Ammon's horn (tissue), 1 donor: ENCODE data around the gene UBE3A.

Experiments
- DNase-seq: peaks from one replicate; pipeline ENCODE4 v3.0.0-alpha.2; 2016; ENCODE audit warnings: low spot score

The UBE3A gene

DNA sequence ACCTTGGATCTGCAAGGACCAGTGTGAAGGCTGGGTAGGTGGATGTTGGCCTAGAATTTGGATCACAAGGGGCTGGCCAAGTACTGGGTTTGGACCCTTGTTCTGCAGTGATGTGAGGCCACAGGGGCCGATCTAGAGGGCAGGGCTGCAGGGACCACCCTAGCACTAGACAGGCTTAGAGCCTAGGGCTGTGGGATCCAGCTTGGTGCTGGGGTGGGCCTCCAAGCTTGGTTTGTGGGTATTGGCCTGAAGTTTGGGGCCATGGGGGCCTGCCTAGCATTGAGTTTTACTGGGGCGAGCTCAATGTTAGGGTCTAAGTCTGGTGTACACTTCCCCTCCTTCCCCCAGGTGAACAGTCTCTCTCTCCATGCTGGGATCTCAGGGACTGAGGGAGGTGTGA lies 36.5 kb downstream of the UBE3A start:
- no peak for DNase-seq

GRCh38 chr15:25401501-25401900 lies 37.3 kb downstream of the UBE3A start:
- no peak for DNase-seq

GRCh38 chr15:25397100-25397499 lies 41.7 kb downstream of the UBE3A start:
- no peak for DNase-seq

GRCh38 chr15:25394898-25395297 lies 43.9 kb downstream of the UBE3A start:
- DNase-seq = no peak

DNA sequence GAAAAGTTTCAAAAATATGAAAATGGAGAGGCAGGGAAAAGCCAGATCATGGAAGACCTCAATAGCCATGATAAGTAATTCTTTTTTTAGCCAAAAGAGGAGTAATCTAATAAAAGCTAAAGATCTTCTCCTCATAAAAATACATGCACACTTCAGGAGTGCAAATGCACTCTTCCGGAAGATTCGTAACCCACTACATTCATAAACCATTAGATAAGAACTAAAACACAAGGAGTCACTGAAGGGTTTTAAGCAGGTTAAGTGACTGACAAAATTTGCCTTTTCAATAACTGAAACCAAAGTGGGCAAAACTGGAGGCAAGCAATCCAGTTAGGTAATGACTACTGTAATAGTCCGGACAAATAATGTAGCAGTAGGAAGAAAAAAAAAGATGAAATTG lies 46.0 kb downstream of the UBE3A start:
- no peak for DNase-seq

- DNase-seq = no peak
Measured at GRCh38 chr15:25391971-25392721, 46.7 kb downstream of the UBE3A start.

DNA sequence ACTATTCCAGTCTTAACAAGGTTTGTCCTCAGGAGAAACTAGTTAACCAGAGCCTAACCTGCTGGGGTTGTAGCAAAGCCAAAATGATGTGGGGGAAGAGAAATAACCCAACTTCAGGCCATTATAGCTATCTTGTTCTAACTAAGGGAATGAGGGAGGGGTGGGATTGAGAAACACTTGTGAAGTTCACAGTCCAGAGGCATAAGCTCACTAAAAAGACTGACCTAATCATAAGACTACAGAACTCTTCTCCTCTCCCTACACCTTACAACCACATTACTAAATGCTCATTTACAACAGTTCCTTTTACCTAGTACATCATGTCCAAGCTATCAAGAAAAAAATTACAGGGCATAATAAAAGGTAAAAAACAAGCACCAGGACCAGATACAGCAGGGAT lies 52.8 kb downstream of the UBE3A start:
- DNase-seq = no peak

DNA sequence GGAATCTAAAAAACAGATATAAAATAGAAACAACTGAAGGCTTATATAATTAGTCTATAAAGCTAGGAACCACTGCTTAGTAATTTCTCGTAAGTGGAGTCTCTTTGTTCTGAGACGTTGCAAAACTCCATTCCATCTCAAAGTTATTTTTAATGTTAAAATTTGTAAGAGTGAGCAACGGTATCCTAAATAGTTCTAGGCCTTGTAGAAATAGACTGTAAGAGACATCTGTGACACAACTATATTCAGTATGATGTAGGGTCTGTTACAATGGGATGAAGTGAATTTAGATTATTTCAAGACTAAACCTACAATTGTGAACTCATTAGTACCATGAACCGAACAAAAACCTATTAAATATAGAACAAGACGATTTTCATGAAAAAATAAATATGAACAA lies 57.2 kb downstream of the UBE3A start:
- no peak for DNase-seq

- DNase-seq = no peak
Measured at GRCh38 chr15:25378501-25378901, 60.3 kb downstream of the UBE3A start.

DNA sequence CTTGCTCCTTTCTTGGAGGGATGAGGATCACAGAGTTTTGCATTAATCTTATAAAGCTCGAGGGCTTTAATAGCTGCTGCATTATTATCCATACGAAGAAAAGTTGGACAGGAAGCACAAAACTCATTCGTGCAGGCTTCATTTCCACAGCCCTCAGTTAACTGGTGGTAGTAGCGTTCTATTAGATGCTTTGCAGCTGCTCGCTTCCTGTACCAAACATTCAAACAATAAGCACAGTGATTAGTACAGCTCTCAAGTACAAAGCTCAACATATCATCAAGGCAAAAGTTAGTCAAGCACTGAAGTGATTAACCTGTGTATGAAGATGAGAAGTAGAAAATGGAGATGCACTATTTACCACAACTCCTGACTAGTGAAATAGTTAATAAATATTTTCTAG lies 63.3 kb downstream of the UBE3A start:
- no peak for DNase-seq

DNA sequence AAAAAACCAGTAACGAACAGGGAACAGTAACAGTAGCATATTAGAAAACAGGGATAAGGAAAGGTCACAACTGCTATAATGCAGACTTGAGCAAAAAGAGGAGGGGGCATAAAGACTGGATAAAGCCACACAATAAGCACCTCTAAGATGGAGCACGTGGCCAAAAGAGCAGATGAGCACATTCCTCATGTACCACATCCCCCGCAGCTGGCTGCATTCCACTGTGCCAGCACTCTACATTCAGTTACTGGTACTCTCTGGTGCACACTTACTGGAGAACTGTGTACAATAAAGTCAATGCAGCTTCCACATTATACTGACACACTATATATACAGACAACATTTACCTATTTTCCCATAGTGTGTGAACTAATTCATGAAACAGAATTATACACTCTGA lies 64.7 kb downstream of the UBE3A start:
- peak; percentile 32 for DNase-seq

- DNase-seq = no peak
Measured at GRCh38 chr15:25372298-25372697, 66.5 kb downstream of the UBE3A start.

DNA sequence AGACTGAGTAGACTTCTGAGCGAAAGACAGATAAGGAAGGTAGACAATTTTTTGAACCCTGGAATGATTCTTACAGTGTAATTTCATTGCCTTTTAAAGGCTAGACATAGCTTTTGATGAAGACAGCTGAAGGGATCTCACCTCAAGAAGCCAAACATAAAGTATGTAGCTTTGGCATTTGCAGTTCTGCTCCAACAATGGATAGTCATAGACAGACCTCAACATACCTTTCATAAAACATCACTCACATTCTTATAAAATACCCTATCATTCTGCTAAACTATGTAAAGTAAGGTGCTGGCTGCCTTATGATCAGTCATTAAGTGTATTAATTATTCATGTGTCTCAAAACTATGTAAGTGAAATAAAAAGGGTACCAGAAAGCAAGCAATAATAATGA lies 70.0 kb downstream of the UBE3A start:
- DNase-seq = no peak

- no peak for DNase-seq
Measured at GRCh38 chr15:25366058-25366457, 72.8 kb downstream of the UBE3A start.

- DNase-seq = no peak
Measured at GRCh38 chr15:25362545-25362944, 76.3 kb downstream of the UBE3A start.

DNA sequence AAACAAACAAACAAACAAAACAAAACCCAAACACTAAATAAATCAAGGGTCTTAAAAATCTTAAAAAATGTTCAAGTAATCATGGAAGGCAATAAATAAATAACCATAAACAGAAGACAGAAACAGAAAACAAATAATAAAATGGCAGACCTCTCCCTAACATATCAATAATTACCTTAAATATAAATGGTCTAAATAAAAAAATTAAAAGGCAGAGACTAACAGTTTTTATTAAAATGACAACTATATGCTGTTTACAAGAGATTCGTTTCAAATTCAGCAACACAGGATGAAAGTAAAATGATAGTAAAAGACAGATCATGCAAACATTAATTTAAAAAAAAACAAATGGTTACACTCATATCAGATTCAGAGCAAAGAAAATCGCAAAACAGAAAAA lies 91.1 kb downstream of the UBE3A start:
- no peak for DNase-seq

DNA sequence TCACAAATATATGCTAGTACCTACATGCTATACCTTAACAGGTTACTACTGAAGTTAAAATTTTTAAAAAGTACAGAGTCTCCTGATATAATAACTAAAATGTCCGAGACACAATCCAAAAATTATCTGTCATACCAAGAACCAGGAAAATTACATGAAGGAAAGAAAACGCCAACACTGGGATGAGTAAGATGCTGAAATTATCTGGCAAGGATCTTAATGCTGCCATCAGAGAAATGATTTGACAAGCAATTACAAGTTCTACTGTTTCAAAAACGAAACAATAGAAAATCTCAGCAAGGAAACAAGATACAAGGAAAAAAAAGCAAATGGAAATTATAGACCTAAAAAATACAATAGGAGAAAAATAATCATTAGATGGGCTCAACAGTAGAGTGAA lies 92.5 kb downstream of the UBE3A start:
- no peak for DNase-seq

- DNase-seq = peak; percentile 79
Measured at GRCh38 chr15:25345943-25346342, 92.9 kb downstream of the UBE3A start.

GRCh38 chr15:25342629-25343028 lies 96.2 kb downstream of the UBE3A start:
- DNase-seq = no peak

DNA sequence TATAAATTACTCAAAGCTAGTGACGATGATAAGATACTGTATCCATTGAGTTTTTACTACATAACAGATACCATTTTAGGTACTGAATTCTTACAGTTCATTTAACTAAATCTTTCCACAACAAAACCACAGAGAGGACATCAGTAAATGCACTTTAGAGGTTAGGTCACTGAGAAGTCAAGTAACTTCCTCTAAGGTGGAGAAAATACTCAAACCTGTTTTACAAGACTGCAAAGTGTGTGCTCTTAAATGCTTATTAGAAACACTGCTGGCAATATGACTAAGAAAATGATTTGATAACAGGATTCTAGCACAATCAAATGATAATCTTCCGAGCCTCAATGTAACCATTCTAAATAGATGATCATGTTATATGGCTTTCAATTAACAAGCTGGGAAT lies 99.4 kb downstream of the UBE3A start:
- no peak for DNase-seq

DNA sequence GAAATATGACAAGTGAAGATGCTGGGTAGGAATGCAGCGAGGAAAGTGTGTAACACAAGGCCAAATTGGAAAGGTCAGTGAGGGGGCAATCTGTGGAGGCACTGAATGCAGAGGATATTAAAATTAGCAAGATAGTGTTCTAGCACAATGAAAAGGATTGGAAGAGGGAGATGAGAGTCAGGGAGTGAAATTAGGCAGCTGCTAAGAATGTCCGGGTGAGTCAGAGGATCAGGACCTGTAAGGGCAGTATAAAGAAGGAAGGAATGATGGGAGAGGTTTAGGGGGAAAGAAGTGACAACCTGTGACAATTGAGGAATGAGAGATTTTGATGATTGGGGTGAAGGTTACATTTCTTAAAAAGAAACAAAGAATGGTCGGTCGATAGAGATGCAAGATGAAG lies 103.5 kb downstream of the UBE3A start:
- no peak for DNase-seq

DNA sequence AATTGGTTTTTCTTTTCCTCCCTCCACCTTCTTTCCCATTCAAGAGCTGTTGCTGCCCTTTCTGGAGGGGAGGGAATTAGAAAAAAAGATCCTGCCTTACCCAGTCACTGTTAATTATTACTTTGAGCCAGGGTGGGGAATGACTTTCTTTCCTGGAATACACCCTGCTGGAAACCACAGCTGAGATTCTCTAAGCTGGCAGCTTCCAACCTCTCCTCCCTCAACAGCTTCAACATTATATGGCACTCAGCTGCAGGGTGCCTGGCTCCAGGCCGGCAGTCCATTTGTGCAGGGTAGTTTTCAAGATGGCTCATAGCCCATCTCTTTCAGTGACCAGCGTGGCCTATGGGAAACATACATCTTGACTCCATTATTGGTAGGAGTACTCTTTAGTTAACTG lies 105.8 kb downstream of the UBE3A start:
- no peak for DNase-seq

GRCh38 chr15:25332306-25332705 lies 106.5 kb downstream of the UBE3A start:
- no peak for DNase-seq

- no peak for DNase-seq
Measured at GRCh38 chr15:25331860-25332259, 107.0 kb downstream of the UBE3A start.

GRCh38 chr15:25331404-25331803 lies 107.4 kb downstream of the UBE3A start:
- DNase-seq = no peak
